NCI-H1694 treated with DMSO at 0.1 percent for 48 hours (cell line): ENCODE results near the gene TMCO6.
A peak's percentile ranks its signal among the peaks of the same experiment; 100 is the strongest.
"Not testable (repeated sequence)": the region's sequence is repeated elsewhere in the genome, so short reads cannot be mapped to it uniquely, and the experiment has no call there.

Source experiments
- DNase-seq: peaks from one replicate; lab custom pipeline; 2025; lab: John Stamatoyannopoulos, UW

TMCO6 gene

GRCh38 chr5:140639148-140639981 is at the start of gene TMCO6:
Gene TMCO6 (plus strand): TSS chr5:140639451. CDS start chr5:140639528, 77 bp downstream.
- DNase-seq: peak; percentile 82

- DNase-seq: no peak
These were observed 48.4 kb upstream of the TMCO6 start for GRCh38 chr5:140590861-140591260.

GRCh38 chr5:140591747-140592372 is 47.4 kb upstream of the TMCO6 start:
- no peak for DNase-seq

- not testable (repeated sequence) for DNase-seq
These were observed 46.2 kb upstream of the TMCO6 start for GRCh38 chr5:140593070-140593469.

- no peak for DNase-seq
These were observed 45.1 kb upstream of the TMCO6 start for GRCh38 chr5:140594169-140594568.

- no peak for DNase-seq
These were observed 43.5 kb upstream of the TMCO6 start for GRCh38 chr5:140595538-140596300.

- DNase-seq: no peak
These were observed 42.9 kb upstream of the TMCO6 start for GRCh38 chr5:140596321-140596741.

GRCh38 chr5:140598836-140599235 is 40.4 kb upstream of the TMCO6 start:
- no peak for DNase-seq

GRCh38 chr5:140600096-140600495 is 39.2 kb upstream of the TMCO6 start:
- DNase-seq: no peak

GRCh38 chr5:140602147-140602546 is 37.1 kb upstream of the TMCO6 start:
- no peak for DNase-seq

GRCh38 chr5:140603446-140603698 is 35.9 kb upstream of the TMCO6 start:
- not testable (repeated sequence) for DNase-seq

GRCh38 chr5:140603734-140604133 is 35.5 kb upstream of the TMCO6 start:
- DNase-seq: no peak

GRCh38 chr5:140605879-140606278 is 33.4 kb upstream of the TMCO6 start:
- DNase-seq: no peak

GRCh38 chr5:140607031-140607430 is 32.2 kb upstream of the TMCO6 start:
- DNase-seq: no peak

- no peak for DNase-seq
These were observed 30.5 kb upstream of the TMCO6 start for GRCh38 chr5:140608722-140609121.

- no peak for DNase-seq
These were observed 30.1 kb upstream of the TMCO6 start for GRCh38 chr5:140609126-140609525.

- DNase-seq: no peak
These were observed 28.2 kb upstream of the TMCO6 start for GRCh38 chr5:140611020-140611521.

GRCh38 chr5:140622301-140622700 is 16.9 kb upstream of the TMCO6 start:
- DNase-seq: no peak

GRCh38 chr5:140623061-140623460 is 16.2 kb upstream of the TMCO6 start:
- not testable (repeated sequence) for DNase-seq

GRCh38 chr5:140624886-140625285 is 14.4 kb upstream of the TMCO6 start:
- DNase-seq: not testable (repeated sequence)

- DNase-seq: no peak
These were observed 11.3 kb upstream of the TMCO6 start for GRCh38 chr5:140627972-140628371.

- DNase-seq: no peak
These were observed 10.5 kb upstream of the TMCO6 start for GRCh38 chr5:140628711-140629110.
